Measurements from ENCODE around the gene RGS3. TPM values are rescaled to one million over a fixed set of nuclear protein-coding genes. Genes with fewer than 3 reads are reported as not detected.
A peak's percentile ranks its signal among the peaks of the same experiment; 100 is the strongest.
"Not testable (repeated sequence)": the region's sequence is repeated elsewhere in the genome, so short reads cannot be mapped to it uniquely, and the experiment has no call there.

Gene RGS3
- 278 and 424 TPM in 2 replicates for total RNA-seq

DNA sequence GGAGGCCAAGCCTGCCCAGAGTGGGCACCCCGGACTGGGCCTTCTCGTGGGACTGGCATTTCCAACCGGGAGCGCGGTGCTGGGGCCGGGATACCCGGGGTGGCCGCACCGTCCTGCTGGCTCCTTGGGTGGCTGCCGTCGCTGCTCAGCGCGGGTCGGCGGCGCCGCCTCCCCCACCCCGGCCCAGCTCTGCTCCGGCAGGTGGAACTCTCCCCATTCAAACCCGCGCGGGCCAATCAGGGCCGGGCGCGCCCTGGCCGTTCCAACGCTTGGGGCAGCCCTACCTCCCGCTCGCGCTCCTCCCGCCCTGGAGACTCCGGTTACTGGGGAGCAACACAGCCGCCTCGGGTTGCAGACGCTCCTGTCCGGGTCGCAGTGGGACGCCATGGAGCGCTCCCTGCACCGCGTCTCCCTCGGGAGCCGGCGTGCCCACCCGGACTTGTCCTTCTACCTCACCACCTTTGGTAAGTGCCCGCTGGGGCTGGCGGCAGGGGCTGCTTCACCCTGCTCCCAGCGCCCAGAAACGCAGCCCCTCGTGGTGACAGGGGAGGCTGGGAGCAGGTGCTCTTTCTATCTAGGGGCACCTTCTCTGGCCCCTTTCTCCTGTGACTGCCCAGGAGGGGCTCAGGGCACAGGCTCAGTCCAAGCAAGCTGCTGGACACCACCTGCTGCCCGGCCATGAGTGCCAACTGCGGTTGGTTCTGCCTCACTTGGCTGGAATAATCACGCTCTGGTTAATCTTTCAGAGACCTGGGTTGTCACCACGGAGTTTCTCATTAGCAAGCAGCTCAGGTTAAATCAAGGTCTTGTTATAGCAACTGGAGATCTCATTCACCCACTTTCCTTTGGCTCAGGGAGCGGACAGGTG lies at the start of gene RGS3:
Gene RGS3 (plus strand): TSS at position 310 of the 868 bp plus-strand sequence. CDS start 76 bp downstream, at position 386.
- no peak for DNase-seq (ENCODE audit: low read depth, low spot score)

DNA sequence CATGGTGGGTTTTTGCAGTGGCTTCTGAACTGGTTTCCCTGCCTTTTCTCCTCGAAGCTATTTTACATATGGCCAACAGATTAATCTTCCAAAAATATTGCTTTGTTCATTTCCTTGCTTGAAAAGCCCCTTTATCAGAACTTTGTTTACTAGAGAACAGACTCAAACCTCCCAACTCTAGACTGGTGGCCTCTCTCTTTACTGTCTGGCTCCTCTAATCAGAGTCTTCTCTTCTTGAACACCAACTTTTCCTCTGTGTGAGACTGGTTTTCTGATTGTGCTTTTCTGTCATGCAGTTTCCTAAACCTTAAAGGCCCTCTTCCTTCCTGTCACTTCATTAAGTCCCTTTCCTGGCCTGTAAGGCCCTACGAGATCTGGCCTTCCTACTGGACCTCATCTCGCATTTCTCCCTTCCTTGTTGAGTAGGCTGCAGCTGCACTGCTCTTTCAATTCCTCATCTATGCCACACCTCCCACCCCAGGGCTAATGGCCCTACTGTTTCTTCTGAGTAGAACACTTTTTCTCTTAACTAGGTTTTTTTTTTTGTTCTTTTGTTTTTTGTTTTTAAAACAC lies 47.3 kb upstream of the RGS3 start:
- DNase-seq (ENCODE audit: low read depth, low spot score), result no peak

DNA sequence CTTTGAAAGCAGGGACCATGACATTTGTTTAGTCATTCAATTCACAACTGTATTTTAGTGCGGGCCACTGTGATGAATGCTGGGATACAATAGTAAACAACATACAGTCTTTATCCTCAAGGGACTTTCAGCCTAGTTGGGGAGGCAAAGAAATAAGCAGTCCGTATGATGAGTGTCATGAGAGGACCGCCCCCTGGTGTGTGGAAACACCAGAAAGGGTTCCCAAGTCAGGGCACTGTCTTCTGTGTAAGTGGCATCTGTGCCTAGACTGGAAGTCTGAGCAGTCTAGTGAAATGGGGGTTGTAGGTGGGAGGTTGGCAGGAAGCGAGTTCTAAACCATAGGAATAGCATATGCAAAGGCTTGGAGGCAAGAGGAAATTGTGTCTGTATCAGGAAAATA lies 46.2 kb upstream of the RGS3 start:
- no peak for DNase-seq (ENCODE audit: low read depth, low spot score)

DNA sequence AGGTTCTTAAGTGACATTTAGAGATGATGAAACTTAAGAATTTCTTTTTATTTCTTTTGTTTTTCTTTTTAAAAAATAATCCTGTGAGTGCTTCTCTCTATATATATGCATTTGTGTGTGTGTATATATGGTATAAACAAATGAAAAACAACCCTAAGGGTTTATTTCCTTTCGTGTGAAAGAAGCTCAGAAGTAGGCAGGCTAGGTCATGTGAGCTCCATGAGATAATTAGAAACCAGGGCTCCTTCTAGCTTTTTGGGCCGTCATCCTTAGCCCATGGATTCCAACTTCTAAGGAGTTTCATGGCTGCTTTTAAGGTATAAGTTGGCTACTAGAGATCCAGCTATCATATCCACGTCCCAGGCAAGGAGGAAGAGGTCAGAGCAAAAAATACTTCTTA lies 41.8 kb upstream of the RGS3 start:
- no peak for DNase-seq (ENCODE audit: low read depth, low spot score)

DNA sequence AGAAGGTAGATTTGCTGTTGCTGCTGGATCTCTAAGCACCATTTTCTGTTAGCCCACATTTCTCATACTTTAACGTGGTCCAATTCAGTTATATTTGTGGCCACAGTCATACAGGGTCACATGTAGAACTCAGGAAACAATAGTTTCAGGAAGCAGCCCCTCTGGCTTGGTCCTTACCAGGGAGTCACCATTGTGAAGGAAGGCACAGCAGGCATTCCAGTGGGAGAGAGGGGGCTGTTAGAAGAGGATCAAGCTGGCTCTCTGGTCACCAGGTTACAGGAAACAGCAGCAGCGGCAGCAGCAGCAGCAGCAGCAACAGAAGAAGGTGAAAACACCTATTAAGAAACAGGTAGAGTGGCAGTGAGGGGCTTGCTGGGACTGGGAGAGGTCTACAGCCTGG lies 38.5 kb upstream of the RGS3 start:
- no peak for DNase-seq (ENCODE audit: low read depth, low spot score)

DNA sequence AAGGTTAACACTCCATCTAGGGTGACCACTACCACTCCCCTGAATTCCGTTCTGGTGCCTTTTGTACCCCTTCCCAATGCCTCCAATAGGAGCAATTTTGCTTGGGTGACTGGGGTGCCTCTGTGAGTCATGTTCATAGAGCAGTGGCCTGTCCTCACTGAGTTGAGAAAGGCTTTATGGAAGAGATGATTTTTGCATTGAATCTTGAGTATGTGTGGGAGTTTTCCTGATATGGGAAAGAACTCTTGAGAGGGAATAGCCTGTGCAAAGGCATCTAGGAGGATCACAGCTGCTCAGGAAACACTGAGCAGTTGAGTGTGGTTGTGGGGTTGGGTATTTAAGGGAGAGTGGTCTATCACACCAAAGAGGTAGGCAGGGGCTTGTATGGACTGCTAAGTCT lies 36.8 kb upstream of the RGS3 start:
- no peak for DNase-seq (ENCODE audit: low read depth, low spot score)

DNA sequence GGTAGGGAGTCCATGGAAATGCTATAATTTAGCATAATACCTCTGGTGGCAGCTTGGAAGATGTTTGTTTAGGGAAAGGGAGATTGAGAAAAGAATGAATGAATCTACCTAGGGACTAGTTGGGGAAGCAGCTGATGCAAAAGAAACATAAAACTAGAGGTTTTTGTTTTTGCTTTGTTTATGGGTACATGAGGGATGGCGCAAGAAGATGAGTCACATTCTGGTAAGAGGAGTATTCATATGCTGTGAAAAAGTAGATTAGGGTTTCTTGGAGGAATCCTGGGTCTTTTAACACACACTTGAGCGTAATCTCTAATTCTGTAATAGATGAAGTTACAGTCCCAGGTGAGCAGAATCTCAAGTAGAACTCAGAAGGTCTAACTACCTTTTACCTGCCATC lies 35.9 kb upstream of the RGS3 start:
- DNase-seq (ENCODE audit: low read depth, low spot score), result no peak

DNA sequence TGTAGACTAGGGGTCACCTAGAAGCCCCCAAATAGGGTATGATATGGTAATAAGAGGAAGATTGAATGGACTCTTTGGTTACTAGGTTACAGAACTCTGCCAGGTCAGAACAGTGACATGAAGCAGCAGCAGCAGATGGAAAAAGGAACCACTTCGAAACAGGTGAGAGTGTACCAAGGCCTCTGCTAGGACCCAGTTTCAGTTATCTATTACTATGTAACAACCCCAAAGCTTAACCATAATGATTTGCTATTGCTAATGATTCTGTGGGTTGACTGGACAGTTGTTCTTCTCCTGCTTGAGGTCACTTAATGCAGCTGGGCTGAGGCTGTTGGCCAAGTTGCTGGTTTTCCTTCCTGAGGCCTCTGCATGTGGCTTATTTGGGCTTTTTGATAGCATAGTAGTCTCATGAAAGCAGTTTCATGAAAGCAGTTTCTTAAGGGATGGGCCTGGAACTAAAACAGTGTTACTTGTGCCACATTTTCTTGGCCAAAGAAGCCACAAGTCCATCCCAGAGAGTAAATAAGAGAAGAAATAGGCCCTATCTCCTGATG lies 35.4 kb upstream of the RGS3 start:
- no peak for DNase-seq (ENCODE audit: low read depth, low spot score)

DNA sequence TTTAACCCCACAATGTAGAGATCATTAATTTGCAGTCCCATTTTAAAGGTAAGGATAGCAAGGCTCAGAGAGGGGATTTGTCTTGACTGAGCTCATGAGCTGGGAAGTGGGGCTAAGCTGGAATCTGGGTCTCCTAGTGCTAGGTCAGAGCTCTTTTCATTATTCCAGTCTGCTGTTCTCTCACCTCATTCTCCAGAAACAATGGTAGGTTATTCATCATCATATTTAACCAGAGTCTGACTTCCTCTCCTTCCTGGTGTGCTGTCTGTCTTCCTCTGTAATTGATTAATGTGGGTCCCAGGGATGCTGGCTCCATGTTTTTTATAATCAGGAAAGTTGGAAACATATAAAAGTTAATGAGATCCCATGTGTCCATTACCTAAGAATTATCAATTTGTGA lies 32.3 kb upstream of the RGS3 start:
- DNase-seq (ENCODE audit: low read depth, low spot score), result peak; percentile 70

DNA sequence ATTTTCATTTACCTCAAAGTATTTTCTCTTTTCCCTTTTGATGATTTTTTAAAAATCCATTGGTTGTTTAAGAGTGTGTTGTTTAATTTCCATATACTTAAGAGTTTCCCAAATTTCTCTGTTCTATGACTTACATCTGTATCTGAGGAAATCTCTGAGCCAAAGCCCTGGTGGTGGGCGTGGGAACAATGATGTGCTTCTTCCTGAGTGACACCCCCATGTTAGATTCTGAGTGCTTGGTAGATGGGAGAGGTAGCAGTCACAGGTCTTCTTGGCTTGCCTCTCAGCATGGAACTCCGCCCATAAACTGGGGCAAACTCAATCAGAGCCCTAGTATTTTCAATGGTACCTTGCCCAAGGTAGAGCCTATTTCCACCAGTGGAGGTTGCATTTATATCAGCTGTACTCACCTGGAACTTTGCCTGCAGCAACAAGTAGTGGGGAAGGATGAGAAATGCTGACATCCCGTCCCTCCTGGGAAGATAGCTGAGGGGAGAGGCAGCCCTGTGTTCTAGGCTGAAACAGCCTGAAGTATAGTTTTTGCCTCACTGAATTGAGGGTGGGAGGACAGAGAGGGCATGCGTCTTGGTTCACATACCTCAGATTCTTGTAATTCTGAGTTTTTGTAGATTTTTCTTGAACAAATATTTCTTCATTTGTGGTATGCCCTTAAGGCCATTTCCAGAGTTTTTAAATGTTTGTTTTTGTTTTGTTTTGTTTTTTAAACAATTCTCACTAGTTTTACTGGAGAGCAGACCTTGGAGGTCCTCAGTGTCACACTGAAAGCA lies 26.6 kb upstream of the RGS3 start:
- DNase-seq (ENCODE audit: low read depth, low spot score), result no peak

DNA sequence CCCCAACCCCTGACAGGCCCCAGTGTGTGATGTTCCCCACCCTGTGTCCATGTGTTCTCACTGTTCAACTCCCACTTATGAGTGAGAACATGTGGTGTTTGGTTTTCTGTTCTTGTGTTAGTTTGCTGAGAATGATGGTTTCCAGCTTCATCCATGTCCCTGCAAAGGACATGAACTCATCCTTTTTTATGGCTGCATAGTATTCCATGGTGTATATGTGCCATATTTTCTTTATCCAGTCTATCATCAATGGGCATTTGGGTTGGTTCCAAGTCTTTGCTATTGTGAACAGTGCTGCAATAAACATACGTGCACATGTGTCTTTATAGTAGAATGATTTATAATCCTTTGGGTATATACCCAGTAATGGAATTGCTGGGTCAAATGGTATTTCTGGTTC lies 25.8 kb upstream of the RGS3 start:
- DNase-seq (ENCODE audit: low read depth, low spot score), result not testable (repeated sequence)

DNA sequence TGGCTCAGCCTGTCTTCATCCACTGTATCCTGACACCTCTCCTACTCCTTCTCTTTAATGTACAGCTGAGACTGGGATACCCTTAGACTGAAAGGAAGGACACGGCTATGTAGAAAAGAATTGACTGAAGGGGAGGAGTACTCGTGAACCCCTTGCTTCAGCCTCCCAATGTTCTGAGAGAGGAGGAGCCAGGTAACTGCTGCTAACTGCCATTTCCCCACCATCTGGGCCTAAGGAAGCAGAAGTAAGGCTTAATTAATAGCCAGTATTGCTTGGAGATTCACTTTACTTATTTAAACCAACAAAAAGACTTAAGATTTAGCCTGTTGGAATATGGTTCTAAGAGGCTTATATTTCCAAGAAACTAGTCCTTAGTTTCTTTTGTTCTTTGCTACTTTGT lies 18.8 kb upstream of the RGS3 start:
- DNase-seq (ENCODE audit: low read depth, low spot score), result no peak

DNA sequence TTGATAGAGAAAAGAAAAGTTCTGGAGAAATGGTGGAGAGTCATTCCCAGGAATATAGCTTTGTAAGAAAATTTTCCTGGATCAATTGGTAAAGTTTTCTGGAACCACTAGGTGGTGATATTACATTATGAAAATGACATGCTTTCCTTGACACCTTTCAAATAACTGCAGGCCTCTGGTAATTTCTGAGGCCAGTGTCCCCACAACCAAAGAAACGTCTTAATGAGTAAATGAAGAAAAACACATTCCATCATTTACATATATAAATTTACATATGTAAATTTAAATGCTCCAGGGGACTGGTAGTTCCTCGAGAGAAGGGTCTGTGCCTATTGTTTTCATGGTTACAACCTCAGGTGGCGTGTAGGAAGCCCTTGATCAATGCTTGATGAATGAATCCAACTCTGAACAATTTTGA lies 17.2 kb upstream of the RGS3 start:
- peak; percentile 30 for DNase-seq (ENCODE audit: low read depth, low spot score)

DNA sequence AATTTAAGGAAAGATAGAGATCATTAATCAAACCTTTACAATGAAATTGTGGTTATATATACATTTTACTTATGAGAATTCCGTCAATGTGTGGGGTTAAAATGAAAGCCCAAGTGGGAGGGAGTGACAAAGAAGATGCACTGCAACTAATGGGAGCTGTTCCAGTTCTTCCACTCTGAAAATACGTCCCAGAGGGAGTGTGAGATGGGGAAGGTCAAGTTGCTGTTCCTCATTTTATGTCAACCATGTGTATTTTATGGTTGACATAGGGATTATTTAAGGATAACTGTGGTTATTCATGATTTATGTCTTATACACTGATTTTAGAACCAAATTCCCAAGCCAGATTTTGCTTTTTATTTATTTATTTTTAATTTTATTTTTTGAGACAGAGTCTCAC lies 14.2 kb upstream of the RGS3 start:
- no peak for DNase-seq (ENCODE audit: low read depth, low spot score)

DNA sequence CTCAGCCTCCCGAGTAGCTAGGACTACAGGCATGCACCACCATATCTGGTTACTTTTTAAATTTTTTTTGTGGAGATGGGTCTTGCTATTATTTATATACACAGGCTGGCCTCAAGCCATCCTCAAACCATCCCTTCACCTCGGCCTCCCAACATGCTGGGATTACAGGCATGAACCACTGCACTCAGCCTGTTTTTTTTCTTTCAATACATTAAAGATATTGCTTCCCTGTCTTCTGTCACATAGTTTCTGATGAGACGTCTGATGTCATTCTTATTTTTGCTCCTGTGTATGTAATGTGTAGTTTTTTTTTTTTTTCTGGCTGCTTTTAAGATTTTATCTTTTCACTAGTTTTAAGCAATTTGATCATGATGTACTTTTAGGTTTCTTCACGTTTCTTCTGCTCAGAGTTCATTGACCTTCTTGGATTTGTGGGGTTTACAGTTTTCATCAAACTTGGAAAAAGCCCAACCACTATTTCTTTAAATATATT lies 11.4 kb upstream of the RGS3 start:
- no peak for DNase-seq (ENCODE audit: low read depth, low spot score)

DNA sequence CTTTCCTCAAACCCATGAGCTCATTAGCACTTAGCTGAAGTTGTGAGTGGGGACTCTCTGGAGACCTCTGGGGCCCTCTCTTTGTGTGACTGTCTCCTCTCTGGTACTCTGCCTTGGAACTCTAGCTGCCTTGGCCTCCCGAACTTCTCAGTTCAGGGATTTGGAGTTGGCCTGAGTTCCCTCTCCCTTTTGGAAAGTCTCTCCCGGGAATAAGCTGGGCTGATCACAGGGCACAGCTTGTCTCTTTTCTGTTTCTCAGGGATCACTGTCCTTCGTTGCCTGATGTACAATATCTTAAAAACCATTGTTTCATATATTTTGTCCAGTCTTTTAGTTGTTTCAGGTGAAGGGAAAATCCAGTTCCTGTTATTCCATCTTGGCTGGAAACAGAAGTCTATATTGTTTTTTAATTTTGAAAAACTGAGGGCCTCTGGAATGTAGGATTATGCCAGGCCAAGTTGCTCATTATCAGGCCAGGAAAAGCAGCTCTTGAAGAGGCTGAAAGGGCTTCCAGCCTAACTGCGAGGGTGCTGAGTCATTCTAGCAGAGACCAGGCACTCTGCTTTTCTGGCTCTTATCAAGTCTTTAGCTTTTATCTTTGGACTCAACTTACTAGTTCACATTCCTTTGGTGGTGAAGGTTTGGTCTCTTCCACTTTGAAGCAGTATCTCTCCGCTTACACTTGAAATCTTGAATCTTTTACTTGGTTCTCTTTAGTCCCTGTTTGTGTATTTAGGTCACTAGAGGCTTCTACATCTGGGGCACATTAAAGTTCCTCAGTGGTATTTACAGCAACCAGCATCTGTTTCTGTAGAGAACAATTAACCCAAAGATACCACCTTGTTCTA lies 8.4 kb upstream of the RGS3 start:
- DNase-seq (ENCODE audit: low read depth, low spot score), result peak; percentile 93

DNA sequence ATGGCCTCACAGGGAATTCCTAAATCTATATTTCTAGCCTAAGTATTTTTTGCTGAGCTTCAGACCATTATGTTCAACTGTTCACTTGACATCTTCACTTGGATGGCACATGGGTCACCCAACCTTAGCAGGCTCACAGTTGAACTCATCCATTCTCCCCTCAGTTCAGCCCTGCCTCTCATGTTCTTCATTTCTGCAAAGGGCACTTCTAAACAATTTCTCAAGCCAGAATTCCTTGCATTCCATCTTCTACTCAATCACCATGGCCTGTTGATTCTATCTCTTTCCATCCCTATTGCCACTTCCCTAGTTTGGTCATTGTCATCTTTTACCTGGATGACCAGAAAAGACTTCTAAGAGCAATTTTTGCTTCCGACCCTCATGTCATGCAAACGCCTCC lies 7.3 kb upstream of the RGS3 start:
- DNase-seq (ENCODE audit: low read depth, low spot score), result no peak

DNA sequence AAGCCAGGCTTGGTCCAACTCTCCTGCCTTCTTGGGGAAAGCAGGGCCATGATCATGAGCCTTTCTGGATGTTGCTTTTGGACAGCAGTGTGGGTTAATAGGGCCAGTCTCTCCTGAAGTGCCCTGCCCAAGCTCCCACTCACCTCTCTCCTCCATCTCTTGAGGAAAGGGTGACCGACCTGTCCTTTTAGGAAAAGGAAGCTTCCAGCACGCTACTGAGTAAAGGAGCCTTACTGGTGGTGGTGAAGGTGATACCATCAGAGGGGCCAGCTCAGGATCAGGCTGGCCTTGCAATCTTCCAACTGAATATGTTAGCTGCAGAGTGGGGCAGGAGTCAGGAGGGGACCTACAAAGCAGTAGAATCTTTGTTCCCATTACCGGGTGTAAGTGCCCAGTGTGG lies 2.2 kb upstream of the RGS3 start:
- DNase-seq (ENCODE audit: low read depth, low spot score), result no peak

DNA sequence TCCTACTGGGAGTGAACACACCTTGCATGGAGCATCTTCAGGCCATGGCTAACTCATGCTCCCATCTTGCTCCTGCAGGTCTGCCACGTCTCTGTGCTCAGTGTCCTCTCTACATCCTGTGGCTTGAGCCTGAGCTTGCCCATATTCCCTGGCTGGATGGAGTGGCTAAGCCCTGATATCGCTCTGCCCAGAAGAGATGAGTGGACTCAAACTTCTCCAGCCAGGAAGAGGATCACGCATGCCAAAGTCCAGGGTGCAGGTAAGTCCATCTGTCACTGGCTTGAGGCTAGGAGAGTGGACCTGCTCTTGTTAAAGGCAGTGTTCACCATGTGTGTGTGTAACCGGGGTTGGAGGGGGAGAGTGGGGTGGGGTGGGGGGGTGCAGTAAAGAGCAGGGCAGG lies 1.6 kb upstream of the RGS3 start:
- DNase-seq (ENCODE audit: low read depth, low spot score), result no peak

DNA sequence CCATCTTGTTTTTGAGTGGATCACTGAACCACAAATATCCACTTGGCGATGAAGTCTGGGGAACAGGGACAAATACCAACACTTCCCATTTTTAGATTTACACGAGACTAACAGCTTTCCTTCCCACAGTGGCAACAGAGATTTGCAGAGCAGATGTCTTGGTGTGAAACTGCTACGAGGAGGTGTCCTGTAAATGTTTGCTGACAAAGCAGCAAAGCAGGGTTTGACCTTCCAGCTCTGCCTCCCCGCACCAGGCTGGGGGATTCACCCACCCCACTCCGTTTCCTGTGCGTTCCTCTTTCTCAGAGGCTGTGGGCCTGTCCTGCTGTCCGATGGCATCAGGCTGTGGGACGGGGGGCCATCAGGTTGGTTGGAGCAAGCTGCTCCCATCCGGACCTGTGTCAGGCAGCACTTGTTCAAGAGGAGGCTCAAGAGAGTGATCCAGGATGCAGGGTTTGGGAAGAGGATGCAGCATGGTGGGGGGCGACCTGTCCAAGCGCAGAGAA lies 693 bp upstream of the RGS3 start:
- DNase-seq (ENCODE audit: low read depth, low spot score), result no peak

DNA sequence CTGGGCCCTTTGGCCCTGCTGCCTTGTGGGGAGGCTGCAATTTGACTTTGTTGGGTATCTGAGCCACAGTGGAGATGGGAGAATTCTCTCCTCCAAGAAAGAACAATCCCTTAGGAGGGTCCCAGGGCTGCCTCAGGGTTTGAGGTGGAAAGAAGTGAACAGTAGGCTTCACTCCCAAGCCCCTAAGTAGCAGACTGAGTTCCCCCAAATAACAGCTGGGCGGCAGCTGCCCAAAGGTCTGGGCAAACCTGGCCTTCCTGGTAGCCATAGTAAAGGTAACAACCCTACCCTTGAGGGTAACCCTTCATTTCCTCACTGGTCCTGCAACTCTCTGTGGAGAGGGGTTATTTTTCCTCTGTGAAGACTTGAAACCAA lies 746 bp downstream of the RGS3 start:
- no peak for DNase-seq (ENCODE audit: low read depth, low spot score)
